HEK293T (cell line): ENCODE results near the gene PHRF1.
A peak's percentile ranks its signal among the peaks of the same experiment; 100 is the strongest.

Experiments
- CTCF ChIA-PET: fragments of 350-600 bp; formaldehyde crosslinking; extraction: SDS; loops from one replicate; lab custom pipeline; 2021; ENCODE audit warnings: antibody characterized with exemption, inconsistent platforms; lab: Yijun Ruan, JAX
- POLR2A ChIA-PET: fragments of 350-600 bp; formaldehyde crosslinking; extraction: SDS; loops from one replicate; lab custom pipeline; 2020; ENCODE audit warnings: antibody characterized with exemption, inconsistent platforms; lab: Yijun Ruan, JAX
- DNase-seq: peaks from one replicate; pipeline ENCODE4 v3.0.0; 2012; ENCODE audit warnings: mixed read lengths; ENCODE audit errors: extremely low spot score
- ARNT ChIP-seq: fragments of 450-650 bp; IDR thresholded peaks from 2 replicates; pipeline ENCODE4 v1.6.1; 2017; ENCODE audit warnings: mild to moderate bottlenecking
- BHLHE40 ChIP-seq: fragments of 450-650 bp; IDR thresholded peaks from 2 replicates; pipeline ENCODE4 v1.6.1; 2016; ENCODE audit warnings: mild to moderate bottlenecking, moderate library complexity, borderline replicate concordance
- CTBP1 ChIP-seq: fragments of 450-650 bp; IDR thresholded peaks from 2 replicates; pipeline ENCODE4 v1.6.1; 2016; ENCODE audit warnings: borderline replicate concordance
- ELF4 ChIP-seq: fragments of 450-650 bp; IDR thresholded peaks from 2 replicates; pipeline ENCODE4 v1.6.1; 2017; ENCODE audit warnings: antibody characterized with exemption
- FOXA1 ChIP-seq: fragments of 450-650 bp; IDR thresholded peaks from 2 replicates; pipeline ENCODE4 v1.6.1; 2016; ENCODE audit warnings: mild to moderate bottlenecking
- FOXK2 ChIP-seq: fragments of 450-650 bp; IDR thresholded peaks from 2 replicates; pipeline ENCODE4 v1.6.1; 2016; ENCODE audit warnings: mild to moderate bottlenecking
- FOXM1 ChIP-seq: fragments of 450-650 bp; IDR thresholded peaks from 2 replicates; pipeline ENCODE4 v1.6.1; 2017; ENCODE audit warnings: mild to moderate bottlenecking, borderline replicate concordance
- HDGF ChIP-seq: fragments of 450-650 bp; IDR thresholded peaks from 2 replicates; pipeline ENCODE4 v1.6.1; 2017; ENCODE audit warnings: antibody characterized with exemption, borderline replicate concordance
- L3MBTL2 ChIP-seq: fragments of 450-650 bp; conservative IDR thresholded peaks from 2 replicates; pipeline ENCODE4 v1.6.1; 2016; ENCODE audit warnings: mild to moderate bottlenecking
- LEF1 ChIP-seq: fragments of 450-650 bp; IDR thresholded peaks from 2 replicates; pipeline ENCODE4 v1.6.1; 2017; ENCODE audit warnings: mild to moderate bottlenecking, borderline replicate concordance
- NFRKB ChIP-seq: fragments of 450-650 bp; IDR thresholded peaks from 2 replicates; pipeline ENCODE4 v1.6.1; 2016; ENCODE audit warnings: mild to moderate bottlenecking, moderate library complexity
- SP1 ChIP-seq: fragments of 450-650 bp; IDR thresholded peaks from 2 replicates; pipeline ENCODE4 v1.6.1; 2017
- SUZ12 ChIP-seq: fragments of 450-650 bp; IDR thresholded peaks from 2 replicates; pipeline ENCODE4 v1.6.1; 2016; ENCODE audit warnings: mild to moderate bottlenecking
- TARDBP ChIP-seq: fragments of 450-650 bp; IDR thresholded peaks from 2 replicates; pipeline ENCODE4 v1.6.1; 2016
- ZNF384 ChIP-seq: fragments of 450-650 bp; IDR thresholded peaks from 2 replicates; pipeline ENCODE4 v1.6.1; 2016
- TF ChIP-seq, protein P1 (sequence below): fragments of 450-650 bp; IDR thresholded peaks from 2 replicates; pipeline ENCODE4 v1.6.1; 2016

Gene PHRF1

GRCh38 chr11:554428-555226 lies 21.6 kb upstream of the PHRF1 start:
- POLR2A ChIA-PET, result interaction anchor here (0.6 to 1.2 kb wide), 3 partner anchors 9 to 139 kb away, joined by 3 to 4 read pairs (median 4); partner anchors contain the start of gene HRAS
- DNase-seq, result peak; percentile 87
- TF ChIP-seq TARDBP (no peak), FOXM1 (peak; percentile 86; the same call in 1 of the 2 replicates)
- CTCF ChIA-PET, result interaction anchor here (1.0 to 1.6 kb wide), 4 partner anchors 11 to 174 kb away, joined by 4 read pairs; partner anchors contain the start of gene HRAS

GRCh38 chr11:555227-555779 lies 21.0 kb upstream of the PHRF1 start:
- TF ChIP-seq BHLHE40 (no peak), FOXA1 (no peak), TARDBP (no peak), NFRKB (no peak), SP1 (no peak)
- DNase-seq, result no peak
- ChIA-PET POLR2A (interaction anchor here (0.6 to 1.5 kb wide), 3 partner anchors 20 to 141 kb away, joined by 3 to 4 read pairs (median 3); partner anchors contain the start of genes HRAS and TMEM80), CTCF (interaction anchor here (1.0 to 1.6 kb wide), 2 partner anchors 20 to 173 kb away, joined by 4 read pairs; partner anchors contain the start of gene HRAS)

DNA sequence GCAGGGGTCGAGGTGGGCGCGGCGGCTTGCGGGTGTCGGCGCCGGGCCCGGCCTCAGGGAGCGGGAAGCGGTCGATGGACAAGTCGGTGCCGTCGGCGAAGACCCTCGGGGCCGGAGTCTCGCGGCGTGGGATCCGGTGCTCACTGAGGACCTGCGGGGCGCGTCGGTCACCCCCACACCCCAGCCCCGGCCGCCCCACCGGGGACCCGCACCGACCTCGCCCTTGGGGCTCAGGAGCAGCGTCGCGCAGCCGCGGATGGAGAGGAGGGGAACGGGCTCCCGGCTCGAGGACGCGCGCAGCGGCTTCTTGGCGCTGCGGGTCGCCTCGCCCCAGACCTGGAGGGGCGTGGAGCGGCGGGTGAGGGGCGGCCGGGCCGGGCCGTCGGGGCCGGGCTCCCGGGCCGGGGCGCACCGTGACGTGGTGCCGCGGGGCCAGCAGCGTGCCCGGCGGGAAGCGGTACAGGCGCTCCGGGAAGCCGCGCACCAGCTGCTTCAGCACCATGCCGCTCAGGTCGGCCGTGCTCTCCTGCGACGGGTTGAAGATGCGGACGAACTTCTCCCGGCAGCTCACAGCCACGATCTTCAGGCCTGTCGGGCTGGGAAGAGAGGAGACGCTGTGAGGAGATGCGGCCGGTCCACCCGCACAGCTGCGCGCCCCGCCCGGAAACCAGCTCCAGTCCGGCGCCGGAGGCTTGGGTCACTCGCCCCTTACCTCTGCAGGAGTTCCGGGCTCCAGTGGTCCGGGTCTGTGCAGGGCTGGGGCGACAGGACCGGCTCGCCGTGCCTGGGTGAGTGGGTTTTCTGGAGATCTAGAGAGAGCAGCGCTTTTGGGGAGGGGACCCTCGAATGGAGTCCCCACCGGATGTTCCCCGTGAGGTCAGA lies 20.2 kb upstream of the PHRF1 start:
- DNase-seq, result no peak
- POLR2A ChIA-PET, result interaction anchor here (1.0 to 1.6 kb wide), 4 partner anchors 10 to 140 kb away, joined by 3 to 5 read pairs (median 3); partner anchors contain the start of gene TMEM80
- CTCF ChIA-PET, result no interaction called here
- TF ChIP-seq NFRKB (no peak), FOXM1 (no peak), LEF1 (no peak), SP1 (no peak), ELF4 (no peak), CTBP1 (no peak), HDGF (no peak), TARDBP (no peak), BHLHE40 (no peak), SUZ12 (no peak), FOXK2 (no peak), FOXA1 (no peak)

DNA sequence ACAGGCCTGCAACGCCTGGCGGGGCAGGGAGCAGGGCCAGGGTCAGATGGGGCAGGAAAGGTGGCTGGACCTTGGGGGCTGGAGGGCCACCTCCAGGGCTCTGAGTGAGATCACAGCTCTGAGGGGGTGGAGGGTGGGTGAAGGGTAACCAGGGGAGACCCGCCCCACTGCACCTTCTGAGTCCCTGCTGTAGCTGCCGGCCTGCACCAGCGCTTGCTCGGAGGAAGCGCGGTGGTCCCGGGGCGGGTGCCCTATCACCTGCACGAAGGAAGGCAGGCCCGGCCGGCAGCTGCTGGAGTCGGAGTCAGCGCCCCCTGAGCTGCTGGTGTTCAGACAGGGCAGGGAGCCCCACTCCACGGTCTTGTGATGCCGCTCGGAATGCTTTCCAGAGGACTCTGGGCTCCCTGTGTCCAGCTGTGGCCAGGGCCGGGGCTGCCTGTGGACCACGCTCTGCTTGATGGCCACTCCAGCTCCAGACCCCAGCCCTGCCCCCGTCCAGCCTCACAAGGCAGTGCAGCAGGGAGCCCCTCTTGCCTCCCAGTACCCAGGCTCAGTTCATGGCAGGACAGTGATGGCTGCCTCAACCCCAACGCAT lies 19.5 kb upstream of the PHRF1 start:
- CTCF ChIA-PET, result no interaction called here
- POLR2A ChIA-PET, result interaction anchor here (1.0 to 1.6 kb wide), 5 partner anchors 9 to 139 kb away, joined by 3 to 5 read pairs (median 3); partner anchors contain the start of gene TMEM80
- no peak for TF ChIP-seq SP1
- TF ChIP-seq FOXA1, result no peak
- no peak for TF ChIP-seq HDGF
- no peak for TF ChIP-seq LEF1
- no peak for TF ChIP-seq NFRKB
- no peak for TF ChIP-seq FOXK2
- TF ChIP-seq SUZ12, result no peak
- TF ChIP-seq, protein P1, sequence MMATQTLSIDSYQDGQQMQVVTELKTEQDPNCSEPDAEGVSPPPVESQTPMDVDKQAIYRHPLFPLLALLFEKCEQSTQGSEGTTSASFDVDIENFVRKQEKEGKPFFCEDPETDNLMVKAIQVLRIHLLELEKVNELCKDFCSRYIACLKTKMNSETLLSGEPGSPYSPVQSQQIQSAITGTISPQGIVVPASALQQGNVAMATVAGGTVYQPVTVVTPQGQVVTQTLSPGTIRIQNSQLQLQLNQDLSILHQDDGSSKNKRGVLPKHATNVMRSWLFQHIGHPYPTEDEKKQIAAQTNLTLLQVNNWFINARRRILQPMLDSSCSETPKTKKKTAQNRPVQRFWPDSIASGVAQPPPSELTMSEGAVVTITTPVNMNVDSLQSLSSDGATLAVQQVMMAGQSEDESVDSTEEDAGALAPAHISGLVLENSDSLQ, result no peak
- TF ChIP-seq L3MBTL2, result no peak
- no peak for TF ChIP-seq CTBP1
- DNase-seq, result no peak

- DNase-seq, result no peak
- ChIA-PET CTCF (no interaction called here), POLR2A (interaction anchor here (1.2 to 1.6 kb wide), 2 partner anchors 11 to 20 kb away, joined by 3 to 5 read pairs; no protein-coding TSS in a partner anchor)
- TF ChIP-seq FOXA1 (no peak), SP1 (no peak), L3MBTL2 (no peak), ZNF384 (no peak), TARDBP (no peak), CTBP1 (no peak), LEF1 (no peak), BHLHE40 (no peak), NFRKB (no peak), FOXM1 (no peak), HDGF (no peak), SUZ12 (no peak), ELF4 (no peak), FOXK2 (no peak), ARNT (no peak)
- TF ChIP-seq, protein P1, result no peak
These were observed 18.7 kb upstream of the PHRF1 start for GRCh38 chr11:557328-558132.
